Stimulated activated CD8-positive, alpha-beta memory T cell treated with anti-CD3 and anti-CD28 coated beads, Interleukin-4, amount 100 ng/mL, for 48 hours (primary cell): Measurements from ENCODE around the gene MTMR6.

ENCODE experiments used
- DNase-seq: peaks from one replicate; pipeline ENCODE4 v3.0.0-alpha.2; 2020

The MTMR6 gene

DNA sequence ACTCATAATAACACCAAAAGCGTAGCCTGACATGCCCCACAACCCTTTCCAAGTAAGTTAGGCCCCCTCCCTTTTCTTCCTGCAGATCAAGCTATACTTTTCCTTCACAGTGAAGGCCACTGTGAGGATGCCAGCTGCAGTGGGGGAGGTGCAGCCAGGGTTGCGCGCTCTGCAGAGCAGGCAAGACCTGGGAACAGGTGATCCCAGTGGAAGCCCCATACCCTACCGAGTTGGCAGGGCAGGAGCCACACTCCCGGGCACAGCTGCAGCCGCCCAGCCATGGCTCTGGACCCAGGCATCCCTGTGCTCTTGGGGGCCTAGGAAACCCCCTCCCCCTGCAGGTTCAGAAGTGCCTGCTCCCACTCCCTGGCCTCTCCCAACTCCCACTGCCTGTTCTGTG lies 18.7 kb downstream of the MTMR6 start:
- no peak for DNase-seq

DNA sequence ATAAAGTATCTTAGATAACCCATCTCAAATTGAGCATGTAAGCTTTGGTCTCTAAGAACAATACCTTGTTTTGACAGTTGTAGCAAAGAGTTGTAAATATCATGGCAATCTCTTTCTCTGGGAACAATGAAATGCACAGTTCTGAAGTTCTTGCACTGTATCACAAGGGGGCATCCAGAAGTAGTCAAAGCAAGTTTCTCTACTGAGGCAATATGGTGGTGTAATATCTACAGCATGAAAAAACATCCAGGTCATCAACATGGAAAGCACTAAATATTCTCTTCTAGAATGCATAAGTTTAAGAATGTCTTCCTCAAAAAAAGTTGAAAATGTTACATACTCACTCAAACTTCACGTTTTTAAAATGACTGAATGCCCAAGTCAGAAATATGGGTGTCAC lies 19.6 kb downstream of the MTMR6 start:
- no peak for DNase-seq

DNA sequence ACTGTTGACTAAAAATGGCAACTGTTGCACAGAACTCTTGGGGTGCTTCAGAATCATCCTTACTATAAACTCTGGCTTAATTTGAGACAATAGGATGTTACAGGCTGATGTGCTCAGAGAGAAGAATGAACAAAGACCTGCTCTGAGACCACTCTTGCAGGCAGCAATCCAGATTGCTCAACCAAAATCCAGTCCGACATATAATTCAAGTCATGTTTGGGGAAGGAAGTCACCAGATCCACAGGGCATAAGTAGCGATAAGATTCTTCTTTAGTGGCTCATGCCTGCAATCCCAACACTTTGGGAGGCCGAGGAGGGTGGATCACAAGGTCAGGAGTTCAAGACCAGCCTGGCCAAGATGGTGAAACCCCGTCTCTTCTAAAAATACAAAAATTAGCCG lies 20.6 kb downstream of the MTMR6 start:
- no peak for DNase-seq

DNA sequence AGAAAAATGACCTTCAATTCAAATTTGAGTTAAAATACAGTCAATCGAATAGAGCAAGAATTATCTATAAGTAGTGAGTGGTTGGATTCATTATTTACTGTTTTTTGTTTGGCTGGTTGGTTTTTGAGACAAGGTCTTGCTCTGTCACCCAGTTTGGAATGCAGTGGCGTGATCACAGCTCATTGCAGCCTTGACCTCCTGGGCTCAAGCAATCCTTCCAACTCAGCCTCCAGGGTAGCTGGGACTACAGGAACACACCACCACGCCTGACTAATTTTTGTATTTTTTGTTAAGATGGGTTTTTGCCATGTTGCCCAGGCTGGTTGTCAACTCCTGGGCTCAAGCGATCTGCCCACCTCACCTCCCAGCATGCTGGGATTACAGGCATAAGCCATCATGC lies 25.0 kb downstream of the MTMR6 start:
- DNase-seq, result no peak

DNA sequence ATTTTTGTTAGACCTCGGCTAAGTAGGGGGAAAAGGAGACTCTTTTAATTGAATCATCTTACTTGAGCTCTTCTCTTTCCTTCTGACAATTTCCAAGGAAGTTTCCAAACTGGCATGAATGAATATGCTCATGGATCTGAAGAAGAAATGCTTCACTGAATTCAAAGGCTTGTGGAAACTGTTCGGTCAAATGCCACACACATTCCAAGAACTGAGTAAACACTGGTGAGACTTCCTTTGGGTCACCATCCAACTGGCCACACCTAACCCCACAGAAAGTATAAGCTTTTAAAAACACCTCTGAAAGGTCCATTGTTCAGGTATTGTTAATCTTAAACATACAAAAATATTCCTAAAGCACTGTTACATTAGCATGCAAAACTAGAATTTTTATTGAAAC lies 33.6 kb downstream of the MTMR6 start:
- DNase-seq, result no peak

DNA sequence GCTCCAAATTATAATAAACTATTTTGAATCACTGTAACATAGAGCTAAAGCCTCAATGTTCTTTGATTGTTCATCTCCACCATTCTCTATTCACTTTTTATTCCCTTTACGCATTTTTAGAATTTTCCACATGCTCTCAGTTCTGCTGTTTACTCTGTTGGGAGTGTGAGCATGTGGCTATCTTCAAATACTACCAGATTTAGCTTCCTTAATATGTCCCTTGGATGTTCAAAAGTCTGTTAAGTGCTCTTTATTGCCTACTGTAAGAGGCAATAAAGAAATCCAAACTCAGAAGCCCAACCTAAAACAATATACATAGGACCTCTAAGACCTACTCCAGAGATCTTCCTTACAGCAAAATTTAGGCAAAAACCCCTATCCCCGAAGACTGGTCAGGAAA lies 34.5 kb downstream of the MTMR6 start:
- DNase-seq, result no peak

DNA sequence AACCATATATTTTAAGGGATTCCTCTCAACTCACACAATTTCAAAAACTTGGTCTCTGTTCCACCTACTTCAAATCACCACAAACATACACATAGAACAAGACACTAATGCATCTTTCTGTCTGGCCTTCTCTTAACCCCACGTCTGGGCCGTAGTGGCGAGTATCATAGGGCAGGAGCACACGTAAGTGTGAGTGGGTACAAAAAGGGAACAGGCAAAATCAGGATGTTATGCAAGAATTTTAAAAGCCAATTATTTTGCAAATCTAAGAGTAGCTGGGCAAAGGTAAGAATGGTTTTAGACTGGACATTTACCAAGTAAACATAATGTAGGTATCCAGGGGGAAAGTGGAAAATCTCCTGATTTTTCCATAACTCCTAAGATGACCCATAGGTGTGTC lies 35.1 kb downstream of the MTMR6 start:
- DNase-seq, result no peak

DNA sequence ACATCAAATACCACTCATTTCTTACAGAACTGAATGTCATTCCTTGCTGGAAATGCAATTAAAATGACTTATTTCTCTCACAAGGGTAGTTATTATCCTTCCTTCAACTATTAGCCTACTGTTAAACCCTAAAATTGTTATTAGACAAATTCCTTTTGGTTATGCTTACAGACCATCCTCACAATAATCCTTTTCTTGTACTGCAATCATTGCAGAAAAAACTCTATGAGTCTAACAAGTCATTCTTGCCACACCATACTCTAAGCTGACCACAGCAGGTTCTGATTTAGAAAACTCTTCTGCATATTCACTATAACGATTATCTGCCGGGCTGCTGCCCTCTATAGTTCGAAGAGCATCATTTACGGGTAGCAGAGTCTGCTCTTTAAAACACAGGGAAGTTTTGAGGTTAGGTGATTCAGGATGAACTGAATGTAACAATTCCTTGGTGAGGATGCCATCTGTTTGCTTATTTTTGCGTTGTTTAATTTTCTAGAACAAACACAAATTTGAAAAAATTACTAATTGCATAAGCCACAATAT lies 38.2 kb downstream of the MTMR6 start:
- DNase-seq, result no peak

DNA sequence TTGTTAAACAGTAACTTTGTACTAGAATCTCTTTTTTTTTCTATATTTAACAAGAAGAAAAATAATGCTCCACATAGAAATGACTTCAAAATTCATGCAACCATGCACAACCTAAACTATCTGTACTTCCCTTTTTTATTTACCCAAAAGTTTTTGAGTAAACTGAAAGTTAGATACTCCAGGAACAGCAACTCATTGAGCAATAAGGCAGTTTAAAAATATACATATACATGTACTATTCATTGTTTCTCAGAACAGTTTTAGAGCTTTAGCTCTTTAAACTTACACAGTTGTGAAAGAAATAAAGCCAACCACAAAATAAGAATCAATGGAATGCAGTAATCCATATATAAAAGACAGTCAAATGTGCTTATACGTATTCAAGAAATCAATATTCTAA lies 39.2 kb downstream of the MTMR6 start:
- no peak for DNase-seq

DNA sequence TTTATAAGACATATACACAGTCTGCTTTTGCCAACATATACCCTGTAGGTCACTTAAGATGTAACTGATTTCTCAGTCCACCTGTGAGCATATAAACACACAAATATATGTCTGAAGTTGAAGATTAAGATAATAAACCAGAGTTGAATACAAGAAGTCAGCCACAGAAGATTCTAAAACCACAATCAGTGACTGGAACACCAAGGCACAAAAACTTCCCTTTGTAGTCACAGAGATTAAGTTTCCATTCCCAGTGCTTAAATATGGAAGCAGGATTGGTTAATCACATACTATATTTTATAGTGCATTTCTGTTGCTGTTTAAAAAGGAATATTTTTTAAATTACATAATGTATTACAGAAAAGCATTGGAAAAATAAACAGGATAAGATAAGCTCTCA lies 39.9 kb downstream of the MTMR6 start:
- no peak for DNase-seq

DNA sequence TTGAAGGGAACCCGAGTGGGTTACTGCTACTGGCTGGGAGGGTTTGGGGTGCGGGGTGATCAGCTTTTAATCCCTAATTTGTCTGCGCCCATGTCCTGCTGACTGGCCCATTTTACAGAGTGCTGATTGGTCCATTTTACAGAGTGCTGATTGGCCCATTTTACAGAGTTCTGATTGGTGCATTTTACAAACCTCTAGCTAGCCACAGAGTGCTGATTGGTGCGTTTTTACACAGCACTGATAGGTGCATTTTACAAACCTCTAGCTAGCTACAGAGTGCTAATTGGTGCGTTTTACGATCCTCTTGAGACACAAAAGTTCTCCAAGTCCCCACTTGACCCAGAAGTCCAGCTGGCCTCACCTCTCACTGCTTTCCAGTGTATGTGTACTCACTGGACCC lies 43.2 kb downstream of the MTMR6 start:
- DNase-seq, result no peak

DNA sequence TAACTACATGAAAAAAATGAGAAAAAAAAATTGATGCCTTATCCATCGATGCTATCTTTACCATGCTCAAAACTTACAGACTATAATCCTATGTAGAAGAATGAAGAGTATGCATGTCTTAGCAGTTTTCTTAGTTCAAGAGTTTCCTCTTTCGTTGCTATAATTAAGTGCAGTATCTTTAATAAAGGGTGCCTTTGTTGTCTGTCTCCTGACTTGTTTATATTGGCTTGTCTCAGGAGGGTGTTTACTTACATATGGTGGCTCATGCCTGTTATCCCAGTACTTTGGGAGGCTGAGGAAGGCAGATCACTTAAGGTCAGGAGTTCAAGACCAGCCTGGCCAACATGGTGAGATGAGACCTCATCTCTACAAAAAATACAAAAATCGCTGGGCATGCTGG lies 44.3 kb downstream of the MTMR6 start:
- no peak for DNase-seq

DNA sequence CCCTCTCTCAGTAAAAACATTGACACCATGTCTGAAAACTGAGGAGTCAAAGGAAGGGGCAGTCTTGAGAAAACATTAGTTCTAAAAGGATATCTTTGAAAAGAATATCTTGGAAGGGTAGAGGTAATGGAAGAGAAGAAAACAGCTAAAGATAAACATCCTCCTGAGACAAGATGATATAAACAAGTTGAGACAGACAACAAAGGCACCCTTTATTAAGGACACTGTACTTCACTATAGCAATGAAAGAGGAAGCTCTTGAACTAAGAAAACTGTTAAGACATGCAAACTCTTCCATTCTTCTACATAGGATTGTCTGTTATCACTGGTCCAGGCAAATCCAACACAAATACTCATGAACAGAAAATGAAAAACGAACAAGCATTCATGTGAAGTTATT lies 46.3 kb downstream of the MTMR6 start:
- DNase-seq, result no peak

DNA sequence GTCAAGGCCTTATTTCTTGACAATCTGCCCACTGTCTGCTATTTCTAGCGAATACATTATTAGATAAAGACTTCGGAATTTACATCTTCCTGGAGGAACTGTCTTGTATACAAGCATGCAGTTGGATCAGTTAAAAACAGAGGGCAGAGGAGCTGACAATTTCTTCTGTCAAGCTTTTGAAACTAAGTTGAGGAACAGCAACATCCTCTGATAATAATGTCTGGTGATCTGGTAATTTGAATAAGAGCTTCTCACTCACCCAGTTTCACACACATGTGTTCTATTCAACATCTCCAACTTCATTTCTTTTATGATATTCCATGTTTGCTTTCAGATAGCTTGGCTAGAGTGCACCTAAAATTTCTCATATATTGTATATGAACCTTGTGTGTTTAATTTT lies 50.2 kb downstream of the MTMR6 start:
- no peak for DNase-seq

DNA sequence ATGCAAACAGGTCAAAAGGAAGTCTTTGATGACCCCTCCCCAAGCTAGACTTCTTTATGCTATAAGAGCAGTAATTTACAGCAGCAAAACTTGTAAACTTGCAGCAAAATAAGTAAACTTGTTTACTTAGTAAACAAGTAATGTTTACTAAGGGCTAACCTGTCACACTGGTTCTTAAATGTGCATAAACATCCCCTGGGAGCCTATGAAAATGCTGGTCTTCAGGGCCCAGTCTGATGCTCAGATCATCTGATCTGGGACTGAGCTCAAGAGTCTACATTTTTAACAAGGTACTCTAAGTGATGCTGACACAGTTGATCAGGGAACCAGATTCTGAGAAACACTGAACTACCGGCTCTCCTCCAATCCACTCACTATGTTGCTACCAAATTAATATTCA lies 53.4 kb downstream of the MTMR6 start:
- DNase-seq, result no peak

DNA sequence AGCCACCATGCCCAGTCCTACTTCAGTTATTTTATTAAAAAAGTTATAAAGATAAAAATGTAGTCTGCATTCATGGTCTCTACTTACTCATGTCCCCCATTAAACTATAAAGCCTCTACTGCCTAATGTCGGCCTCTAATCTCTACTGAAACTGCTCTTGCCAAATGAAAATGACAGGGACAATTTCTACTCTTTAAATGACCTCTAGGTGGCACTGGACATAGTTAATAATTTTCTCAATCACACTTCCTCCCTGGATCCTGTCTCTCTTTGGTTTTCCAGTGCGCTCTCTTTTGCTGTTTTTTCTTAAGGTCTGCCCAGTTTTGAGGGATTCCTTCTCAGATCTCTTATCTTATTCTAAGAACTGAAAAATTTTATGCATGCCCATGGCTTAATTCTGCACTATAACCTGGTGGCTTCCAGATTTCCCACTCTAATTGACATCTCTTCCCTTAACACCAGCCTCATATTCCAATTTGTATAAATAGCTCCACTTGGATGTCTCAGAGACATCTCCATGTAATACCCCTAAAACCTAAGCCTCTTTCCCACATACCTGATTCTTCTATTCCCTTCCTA lies 54.3 kb downstream of the MTMR6 start:
- DNase-seq, result no peak

DNA sequence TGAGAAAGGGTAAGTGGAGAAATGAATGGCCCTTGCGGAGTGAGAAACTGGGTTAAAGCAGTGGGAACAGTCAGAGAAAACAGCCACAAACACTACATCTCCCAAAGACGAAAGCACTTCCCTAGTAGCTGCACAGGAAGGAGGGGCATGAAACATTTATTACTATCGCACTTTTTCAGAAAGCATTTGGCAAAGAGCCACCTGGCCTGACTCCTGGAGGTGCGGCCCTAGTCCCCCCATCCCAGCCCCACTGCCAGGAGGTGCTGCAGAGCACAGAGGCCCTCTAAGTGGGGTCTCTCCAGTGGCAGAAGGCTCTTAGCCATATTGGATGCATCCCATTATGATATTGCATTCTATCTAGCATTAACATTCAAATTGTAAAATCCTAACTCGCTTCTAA lies 55.8 kb downstream of the MTMR6 start:
- DNase-seq, result no peak

DNA sequence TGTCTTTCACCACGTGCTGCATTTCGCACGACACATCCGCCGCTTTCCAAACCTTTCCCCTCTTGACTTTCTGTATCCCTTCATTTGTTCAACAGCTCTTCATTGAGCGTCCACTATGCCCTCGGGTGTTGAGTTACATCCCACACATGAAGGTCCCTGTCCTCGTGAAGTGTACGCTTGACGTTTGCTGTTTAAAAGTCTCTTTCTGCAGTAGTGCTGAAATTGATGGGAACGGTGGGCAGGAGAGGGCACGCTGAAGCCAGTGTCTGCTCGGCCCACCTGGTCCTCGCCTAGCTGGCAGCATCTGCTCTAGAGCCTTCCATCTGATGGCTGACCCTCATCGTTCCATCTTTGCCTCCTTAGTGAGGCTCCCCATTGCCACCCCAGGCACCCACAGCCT lies 59.6 kb downstream of the MTMR6 start:
- DNase-seq, result no peak

DNA sequence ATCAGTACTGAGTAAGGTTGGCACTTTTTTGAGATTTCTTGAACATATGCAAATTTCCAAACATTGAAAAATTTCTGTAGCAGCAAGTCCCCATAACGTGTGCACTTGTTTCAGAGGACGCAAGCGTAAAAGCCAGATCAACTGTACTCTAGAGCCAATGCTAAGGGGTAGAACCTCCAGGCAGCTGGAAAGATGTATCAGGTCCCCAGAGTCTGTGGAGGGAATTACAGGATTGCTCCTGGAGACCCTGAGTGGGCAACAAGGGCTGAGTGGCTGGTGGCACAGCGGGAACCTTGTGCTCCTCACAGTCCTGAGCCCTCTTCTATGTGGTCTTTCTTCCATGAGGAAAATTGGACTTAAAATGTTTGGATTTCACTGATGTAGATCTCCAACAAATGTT lies 61.3 kb downstream of the MTMR6 start:
- DNase-seq, result no peak

DNA sequence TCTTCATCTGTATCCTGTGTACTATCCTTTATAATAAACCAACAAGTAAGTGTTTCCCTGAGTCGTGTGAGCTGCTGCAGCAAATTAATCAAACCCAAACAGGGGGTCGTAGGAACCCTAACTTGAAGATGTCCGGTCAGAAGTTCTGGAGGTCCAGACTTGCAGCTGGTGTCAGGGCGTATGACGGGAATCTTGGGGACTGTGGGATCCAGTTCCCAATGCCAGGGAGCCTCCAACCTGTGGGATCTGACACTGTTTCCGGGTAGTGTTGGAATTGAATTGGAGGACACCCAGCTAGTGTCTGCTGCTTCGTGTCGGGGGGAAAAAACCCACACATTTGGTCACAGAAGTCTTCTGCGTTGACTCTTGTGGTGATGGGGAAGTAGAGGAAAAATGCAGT lies 63.1 kb downstream of the MTMR6 start:
- no peak for DNase-seq

DNA sequence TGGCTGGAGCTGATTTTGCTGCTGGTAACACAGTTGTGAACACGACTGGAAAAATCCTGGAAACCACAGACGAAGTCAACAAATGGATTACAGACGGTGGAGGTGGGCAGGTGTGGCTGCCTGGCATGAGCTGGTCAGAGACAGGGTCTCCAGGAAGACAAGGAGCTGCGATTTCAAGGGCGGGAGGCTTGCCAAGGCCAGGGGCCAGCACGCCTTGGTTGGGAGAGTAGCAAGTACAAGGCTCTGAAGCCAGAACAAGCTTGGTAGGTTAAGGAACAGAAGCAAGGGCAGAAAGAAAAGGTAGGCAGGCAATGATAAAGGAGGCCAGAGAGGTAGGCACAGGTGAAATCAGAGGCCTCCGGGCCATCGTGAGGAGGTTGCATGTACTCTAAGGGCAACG lies 64.5 kb downstream of the MTMR6 start:
- no peak for DNase-seq

DNA sequence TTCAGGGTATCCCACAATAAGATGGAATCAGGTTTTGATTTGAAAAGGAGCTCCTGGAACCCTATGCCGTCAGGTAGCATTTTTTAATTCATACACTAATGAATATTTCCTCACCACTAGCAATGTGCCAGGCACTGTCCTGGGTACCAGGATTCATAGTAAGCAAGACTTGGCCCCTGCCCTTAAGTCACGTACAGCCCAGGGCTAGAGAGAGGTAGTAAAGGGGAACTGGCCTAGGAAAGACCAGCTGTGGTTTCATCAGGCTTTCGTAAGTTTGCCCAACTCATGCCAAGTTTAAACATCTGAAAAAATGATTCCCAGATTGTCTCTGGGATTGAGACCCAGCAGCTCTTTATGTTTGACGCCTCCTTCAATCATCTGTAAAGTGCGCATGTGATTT lies 69.3 kb downstream of the MTMR6 start:
- DNase-seq, result no peak

DNA sequence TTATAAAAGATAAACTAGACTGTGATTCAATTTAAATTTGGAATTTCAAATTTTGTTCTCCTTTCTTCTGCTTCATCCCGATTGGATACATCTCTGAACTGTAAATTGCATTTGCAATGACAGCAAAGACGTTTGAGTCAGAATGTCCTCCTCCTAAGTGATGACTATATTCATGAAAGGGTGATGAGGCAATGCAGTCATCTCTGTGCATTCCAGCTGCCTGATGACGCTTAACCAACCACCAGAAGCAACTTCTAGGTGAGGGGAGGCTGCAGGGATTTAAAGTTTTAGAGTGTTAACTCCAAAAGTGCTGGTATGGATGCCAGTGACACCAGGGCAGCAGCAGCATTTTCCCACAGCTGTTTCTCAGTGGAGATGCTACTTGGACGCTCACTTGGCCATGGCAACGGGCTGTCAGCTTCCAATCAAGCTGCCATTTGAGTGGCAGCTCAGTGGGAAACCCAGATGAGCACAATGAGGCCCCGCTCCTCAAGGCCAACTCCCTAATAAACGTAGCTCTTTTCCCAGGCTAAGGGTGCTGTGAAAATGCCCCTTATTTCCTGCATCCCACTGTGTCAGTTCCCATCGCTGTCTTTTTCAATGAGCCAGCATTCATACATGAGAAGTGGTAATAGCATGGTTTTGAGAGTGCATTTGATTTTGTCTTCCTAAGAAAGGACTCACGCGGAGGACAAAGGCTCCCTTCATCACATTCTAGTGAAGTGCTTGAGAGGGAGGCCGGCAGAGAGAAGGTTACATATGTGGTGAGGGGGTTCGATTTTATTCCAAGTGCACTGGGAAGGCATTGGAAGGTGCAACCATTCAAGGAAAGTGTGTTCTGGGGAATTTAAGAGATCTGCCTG lies 70.0 kb downstream of the MTMR6 start:
- DNase-seq, result no peak

DNA sequence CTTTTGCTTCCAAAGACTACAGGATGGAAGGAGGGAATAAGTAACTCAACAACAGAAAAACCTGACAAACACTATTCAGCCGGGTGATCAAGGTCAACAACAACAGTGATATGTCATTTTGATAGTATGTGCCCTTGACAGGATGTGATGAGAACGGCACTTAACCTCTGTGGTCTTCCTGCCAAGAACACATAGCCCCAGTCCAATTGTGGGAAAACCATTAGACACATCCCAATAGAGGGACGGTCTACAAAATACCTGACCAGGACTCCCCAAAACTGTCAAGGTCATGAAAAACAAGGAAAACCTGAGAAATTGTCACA lies 72.1 kb downstream of the MTMR6 start:
- no peak for DNase-seq
